ENCODE measurements around the gene PARP9.
A peak's percentile ranks its signal among the peaks of the same experiment; 100 is the strongest.

The PARP9 gene

GRCh38 chr3:122484985-122485384, 79.1 kb downstream of the PARP9 start:
- DNase-seq (ENCODE audit: low read depth), result peak; percentile 9

GRCh38 chr3:122481390-122481789, 82.7 kb downstream of the PARP9 start:
- no peak for DNase-seq (ENCODE audit: low read depth)

All from GM04504 (cell line).